Psoas muscle (tissue), 8 donors: ENCODE data around the gene CES2. TPM values are rescaled to one million over a fixed set of nuclear protein-coding genes. Genes with fewer than 3 reads are reported as not detected.

Experiments
- ATAC-seq, 4 donors: fragments of 200-7000 bp; cut with Tn5 transposase; one replicate each; pipeline ENCODE4 v1.9.1; 2020; ENCODE audit warnings: moderate library complexity in 3 of 4, mild to moderate bottlenecking in 2 of 4
- DNase-seq, 2 donors: peaks; one replicate each; pipeline ENCODE4 v3.0.0-alpha.2; 2020
- H3K27ac ChIP-seq: fragments of 200-600 bp; one replicate; pipeline ENCODE4 v1.8.0; 2022
- H3K27me3 ChIP-seq, 3 donors: fragments of 200-600 bp in 1 of 3; one replicate each; pipeline versions ENCODE4 v1.6.1 to v1.8.0; 2013 to 2022; ENCODE audit warnings: low read length in 2 of 3, mild to moderate bottlenecking in 2 of 3, moderate library complexity in 1 of 3; ENCODE audit not compliant: insufficient read depth in 3 of 3
- H3K36me3 ChIP-seq, 2 donors: fragments of 200-600 bp in 1 of 2; one replicate each; pipeline versions ENCODE4 v1.6.1 to v1.8.0; 2013 to 2022; ENCODE audit warnings: low read depth in 1 of 2, mild to moderate bottlenecking in 1 of 2, moderate library complexity in 1 of 2; ENCODE audit not compliant: insufficient read depth in 1 of 2
- H3K4me1 ChIP-seq: fragments of 200-600 bp; one replicate; pipeline ENCODE4 v1.8.0; 2022
- H3K4me3 ChIP-seq: fragments of 200-600 bp; one replicate; pipeline ENCODE4 v1.8.0; 2022; ENCODE audit warnings: mild to moderate bottlenecking
- H3K9me3 ChIP-seq: fragments of 200-600 bp; one replicate; pipeline ENCODE4 v1.8.0; 2022
- CTCF ChIP-seq: fragments of 200-600 bp; IDR thresholded peaks from one replicate; pipeline ENCODE4 v1.8.0; 2022; ENCODE audit warnings: antibody characterized with exemption
- WGBS, 3 donors: extraction: QIAGEN DNeasy Blood & Tissue Kit; methylation state at CpG; one replicate each; pipeline versions ENCODE4 v1.1.6 to v1.1.7; 2013; 5-methylcytosine and 5-hydroxymethylcytosine counted together
- intact Hi-C, 2 donors: fragments of 100-400 bp; cut with DNase I; formaldehyde crosslinking; loops; one replicate each; pipeline versions ENCODE4 v1.11.0 to v1.14.2; 2022
- polyA plus RNA-seq, 3 donors: library from polyadenylated mRNA; stranded (reverse); fragments of 200-250 nt; gene quantifications; one replicate each; pipeline ENCODE4 v1.2.3, GENCODE V29; 2013
- total RNA-seq, 4 donors: library from RNA; stranded (reverse); fragmentation: NEBNext Ultra II Directional in 2 of 4; extraction: Animal tissue kit (Norgen Biotek cat#: 25700) in 2 of 4; gene quantifications; one replicate each; pipeline versions ENCODE4 v1.2.1 to v1.2.4, GENCODE V29; 2021 to 2023
- donor health status: healthy with polysubstance abuse.
- donor health status: DM: no; HTN: no; CAD: no; lungs with moderate emphysema.
- donor health status: Bipolar disorder and iron deficiency.
- donor health status: healthy.
- donor health status: DM: yes; HTN: yes; CAD: no.
- donor health status: DM: no; HTN: no; CAD: no.
- donor health status: DM: no; HTN: no; CAD: no.
- donor health status: DM: yes; HTN: yes; CAD: no.

The CES2 gene
- total and polyA plus RNA-seq, 7 donors: 12.8 to 92.8 (median 22.7) TPM

GRCh38 chr16:66915041-66915440 is 20.3 kb upstream of the CES2 start:
- Histone ChIP-seq H3K27ac (no peak overlapping the region), H3K4me1 (no peaks in the 10 kb centered on the region), H3K36me3 (no peaks in the 10 kb centered on the region), H3K27me3 (peaks cover 0 to 2% (median 0%) of the 10 kb centered on the region in 3 donors), H3K4me3 (no peak overlapping the region), H3K9me3 (no peaks in the 10 kb centered on the region)
- no peak for DNase-seq
- intact Hi-C loops: no loop called here
- no peak for TF ChIP-seq CTCF
- 65 to 73% (median 69%) methylated on average over 7 of the region's 7 CpGs for WGBS, 3 donors
- ATAC-seq: no peak

GRCh38 chr16:66916518-66916917 is 18.8 kb upstream of the CES2 start:
- Histone ChIP-seq H3K4me1 (no peaks in the 10 kb centered on the region), H3K36me3 (no peaks in the 10 kb centered on the region), H3K27ac (no peak overlapping the region), H3K4me3 (no peak overlapping the region), H3K9me3 (no peaks in the 10 kb centered on the region), H3K27me3 (no peaks in the 10 kb centered on the region)
- 85 to 96% (median 90%) methylated on average over 6 of the region's 6 CpGs for WGBS, 3 donors
- TF ChIP-seq CTCF: no peak
- ATAC-seq (no peak), DNase-seq (no peak)
- intact Hi-C loops: no loop called here

GRCh38 chr16:66917741-66918140 is 17.6 kb upstream of the CES2 start:
- no peak overlapping the region for H3K4me3 ChIP-seq
- no peak for DNase-seq
- ATAC-seq: no peak
- H3K27ac ChIP-seq: no peak overlapping the region
- no peaks in the 10 kb centered on the region for H3K9me3 ChIP-seq
- no peak for TF ChIP-seq CTCF
- 89 to 90% (median 90%) methylated on average over 9 of the region's 9 CpGs for WGBS, 3 donors
- H3K36me3 ChIP-seq: peaks cover 0 to 8% of the 10 kb centered on the region in 2 donors
- H3K27me3 ChIP-seq: no peaks in the 10 kb centered on the region
- H3K4me1 ChIP-seq: no peaks in the 10 kb centered on the region
- intact Hi-C loops: loop anchor here in 1 of 2 donors (2.0 kb wide), 1 partner anchor 15 kb away; no protein-coding TSS in a partner anchor

- Histone ChIP-seq H3K4me1 (no peaks in the 10 kb centered on the region), H3K27me3 (no peaks in the 10 kb centered on the region), H3K27ac (no peak overlapping the region), H3K4me3 (no peak overlapping the region), H3K36me3 (peaks cover 0 to 14% of the 10 kb centered on the region in 2 donors), H3K9me3 (no peaks in the 10 kb centered on the region)
- no peak for TF ChIP-seq CTCF
- ATAC-seq: no peak
- 90 to 94% (median 92%) methylated on average over 6 of the region's 6 CpGs for WGBS, 3 donors
- DNase-seq: no peak
- intact Hi-C loops: loop anchor here in 1 of 2 donors (2.0 kb wide), 1 partner anchor 16 kb away; no protein-coding TSS in a partner anchor
These were observed 17.0 kb upstream of the CES2 start for GRCh38 chr16:66918355-66918754.
